Bone marrow (tissue), 2 donors: ENCODE measurements around the gene CCNG2.
A peak's percentile ranks its signal among the peaks of the same experiment; 100 is the strongest.

Experiments used
- DNase-seq, 2 donors: peaks; one replicate each; lab custom pipeline; 2025; lab: John Stamatoyannopoulos, UW

CCNG2 gene

DNA sequence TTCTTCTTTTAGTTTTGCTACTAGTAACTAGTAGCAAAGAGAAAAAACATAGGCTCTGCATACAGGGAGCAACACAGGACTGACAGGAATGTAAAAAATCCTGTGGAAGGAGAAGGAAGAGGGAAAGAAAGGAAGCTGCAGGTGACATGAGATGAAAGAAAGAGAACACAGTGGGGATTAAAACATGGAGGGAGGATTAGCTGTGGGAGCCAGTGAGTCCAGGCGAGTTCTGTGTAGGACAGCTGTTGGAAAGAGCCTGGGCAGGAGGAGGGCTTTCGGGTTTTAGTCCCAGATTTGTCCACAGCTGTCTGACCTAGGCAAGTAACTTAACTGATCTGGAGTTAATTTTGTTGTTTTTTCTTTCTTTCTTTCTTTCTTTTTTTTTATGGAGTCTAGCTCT, 21.6 kb downstream of the CCNG2 start:
- DNase-seq: no peak

DNA sequence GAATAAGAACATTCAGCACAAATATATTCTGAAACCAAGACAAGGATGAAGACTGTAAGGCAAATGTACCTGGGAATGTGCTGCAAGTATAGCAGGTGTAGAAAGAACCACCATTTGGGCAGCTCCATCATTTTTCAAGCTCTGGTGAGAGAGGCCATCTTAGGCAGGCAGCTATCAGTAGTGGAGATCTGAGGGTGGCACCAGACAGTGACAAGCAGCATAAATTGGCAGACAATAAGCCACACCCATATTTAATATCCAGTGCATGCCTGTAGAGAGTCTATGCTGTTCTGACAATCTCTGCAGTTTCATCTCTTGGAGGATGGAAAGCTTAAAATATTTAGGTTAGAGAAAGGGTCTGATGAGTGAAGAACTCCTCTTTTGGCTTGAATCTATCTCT, 22.5 kb downstream of the CCNG2 start:
- DNase-seq: no peak

DNA sequence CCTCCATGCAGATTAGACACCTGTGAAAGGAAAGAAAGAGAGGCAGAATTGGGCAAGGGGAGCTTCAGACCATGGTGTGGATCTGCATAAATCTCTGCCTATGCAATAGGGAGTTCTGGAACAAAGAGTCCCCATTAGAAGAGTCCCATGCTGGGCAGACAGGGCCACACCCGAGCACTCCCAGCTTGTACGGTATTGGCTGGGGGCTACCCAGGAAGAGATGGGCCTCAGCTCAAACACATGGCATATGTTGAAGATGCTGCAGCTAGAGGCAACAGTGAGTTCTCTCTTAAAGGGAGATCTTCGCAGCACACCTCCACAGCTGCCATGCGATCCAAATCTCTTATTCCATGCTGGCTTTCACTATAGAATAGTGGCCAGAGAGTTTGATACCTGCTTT, 24.7 kb downstream of the CCNG2 start:
- DNase-seq: no peak

DNA sequence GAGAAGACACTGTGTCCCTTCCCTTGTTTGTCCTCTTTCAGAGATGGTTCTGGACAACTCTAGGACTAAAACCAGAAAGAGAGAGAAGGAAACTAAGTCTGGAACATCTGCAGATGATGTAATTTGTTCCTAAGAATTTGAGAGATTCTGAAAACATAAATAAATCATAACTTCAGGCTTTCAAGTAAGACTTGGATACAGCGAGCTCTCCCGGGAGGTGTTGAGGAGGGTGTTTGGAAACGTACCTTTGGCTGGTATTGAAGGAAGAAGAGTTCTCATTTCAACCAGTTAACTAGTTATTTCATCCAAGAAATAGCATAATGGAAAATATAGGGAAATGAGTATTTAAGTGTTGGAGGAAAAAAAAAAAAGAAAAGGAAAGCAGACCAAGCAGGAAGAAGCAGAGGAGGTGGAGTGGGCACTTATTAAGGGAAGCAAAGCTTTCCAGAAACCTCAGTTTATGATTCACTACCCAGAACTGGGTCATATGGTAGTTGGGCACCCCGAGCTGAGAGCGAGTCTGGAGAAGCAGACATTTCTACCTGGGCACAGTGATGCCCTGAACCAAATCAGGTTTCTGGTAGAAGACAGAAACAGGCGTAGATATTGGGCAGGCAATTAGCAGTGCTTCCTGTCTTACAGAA, 26.9 kb downstream of the CCNG2 start:
- no peak for DNase-seq

DNA sequence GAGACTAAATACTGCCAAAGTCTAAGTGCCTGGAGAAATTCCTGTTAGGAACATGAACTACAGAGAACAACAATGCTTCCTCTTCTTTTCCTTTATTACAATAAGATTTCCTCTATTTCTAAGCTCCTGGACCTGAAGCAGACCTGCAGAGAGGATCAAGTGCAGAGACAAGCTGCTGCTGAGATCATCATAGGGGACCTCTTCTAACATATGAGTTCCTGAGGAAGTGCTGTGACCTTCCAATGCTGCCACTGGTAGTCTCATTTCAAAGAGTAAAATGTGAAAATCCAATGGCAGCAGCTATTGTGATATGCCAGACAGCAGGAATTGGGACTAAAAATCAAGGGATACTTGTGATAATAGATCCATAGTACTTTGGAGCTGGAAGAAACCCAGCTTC, 28.0 kb downstream of the CCNG2 start:
- DNase-seq: no peak

DNA sequence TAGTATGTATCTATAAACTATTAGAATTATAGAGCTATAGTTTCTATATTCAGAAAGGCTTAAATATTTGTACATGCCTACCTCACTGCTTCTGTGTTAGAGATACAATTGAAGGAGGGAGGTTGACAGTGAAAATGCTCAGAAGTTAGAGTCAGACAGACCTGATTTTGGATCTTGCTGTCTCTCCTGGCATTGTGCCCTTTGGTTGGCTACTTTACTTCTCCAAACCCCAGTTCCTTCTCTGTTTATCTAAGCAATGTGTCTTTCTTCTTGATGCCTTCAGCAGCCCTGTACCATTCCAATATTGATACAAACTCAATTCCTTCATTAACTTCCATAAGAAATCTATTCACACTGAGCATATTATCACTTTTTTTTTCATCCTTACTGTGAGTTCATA, 28.7 kb downstream of the CCNG2 start:
- no peak for DNase-seq

DNA sequence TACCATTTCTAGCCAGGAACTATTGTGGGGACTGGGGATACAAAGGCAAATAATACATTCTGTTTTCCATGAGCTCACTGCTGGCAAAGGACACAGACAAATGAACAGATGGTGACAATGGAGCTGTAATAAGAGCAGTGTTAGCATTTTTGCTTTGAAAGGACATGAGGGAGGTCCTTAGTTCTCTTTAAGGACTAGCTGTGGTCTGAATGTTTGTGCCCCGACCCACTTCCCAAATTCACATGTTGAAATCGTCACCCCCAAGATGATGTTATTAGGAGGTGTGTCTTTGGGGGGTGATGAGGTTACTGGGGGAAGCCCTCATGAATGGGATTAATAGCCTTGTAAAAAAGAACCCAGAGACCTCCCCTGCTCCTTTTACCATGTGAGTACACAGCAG, 30.3 kb downstream of the CCNG2 start:
- no peak for DNase-seq

DNA sequence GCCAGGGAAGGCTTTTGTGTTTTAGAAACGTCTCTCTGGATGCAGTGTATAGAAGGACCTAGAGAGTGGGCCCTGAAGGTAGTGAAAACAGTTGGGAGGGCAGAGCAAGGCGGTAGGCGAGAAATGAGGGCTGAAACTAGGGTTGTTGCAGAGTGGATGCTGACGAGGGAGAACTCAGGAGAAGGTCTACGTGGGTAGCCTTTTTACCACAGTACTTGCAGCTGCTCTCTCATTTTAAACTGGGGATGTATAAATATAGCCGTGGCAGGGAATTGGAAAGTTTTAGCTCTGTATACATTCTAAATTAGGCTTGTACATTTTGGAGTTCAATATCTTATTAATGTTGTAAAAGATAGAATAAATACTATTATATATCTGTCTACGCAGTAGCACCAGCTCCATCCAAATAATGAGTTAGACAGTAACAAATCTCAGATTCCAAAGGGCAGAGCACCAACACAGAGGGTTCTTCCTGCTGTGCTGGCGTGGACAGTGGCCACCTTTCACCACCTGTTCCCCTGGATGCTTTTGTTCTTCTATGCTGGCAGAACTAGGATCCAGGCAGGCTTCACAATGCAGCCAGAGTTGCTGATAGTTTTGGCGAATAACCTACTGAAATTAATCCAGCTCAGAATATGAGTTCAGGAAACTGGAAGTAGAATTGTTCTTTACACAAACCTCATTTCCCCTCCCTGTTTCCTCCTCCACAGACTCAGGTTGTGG, 31.7 kb downstream of the CCNG2 start:
- no peak for DNase-seq

DNA sequence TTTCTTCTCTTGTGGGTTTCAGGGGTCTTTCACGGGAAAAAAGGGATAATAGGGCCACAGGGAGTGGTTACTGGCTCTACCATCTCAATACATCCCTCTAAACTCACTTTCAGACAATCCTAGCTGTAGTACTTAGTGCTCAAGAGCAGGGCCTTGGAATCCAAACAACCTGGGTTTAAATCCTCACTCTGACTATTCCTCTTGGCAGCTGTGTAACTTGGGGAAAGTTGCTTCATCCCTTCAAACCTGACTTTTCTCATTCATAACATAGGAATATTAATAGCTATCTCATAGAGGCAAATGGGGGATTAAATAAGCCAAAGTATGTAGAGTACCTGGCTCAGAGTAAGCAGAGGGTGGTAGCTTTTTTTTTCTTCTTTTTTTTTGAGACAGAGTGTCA, 32.4 kb downstream of the CCNG2 start:
- DNase-seq: no peak

DNA sequence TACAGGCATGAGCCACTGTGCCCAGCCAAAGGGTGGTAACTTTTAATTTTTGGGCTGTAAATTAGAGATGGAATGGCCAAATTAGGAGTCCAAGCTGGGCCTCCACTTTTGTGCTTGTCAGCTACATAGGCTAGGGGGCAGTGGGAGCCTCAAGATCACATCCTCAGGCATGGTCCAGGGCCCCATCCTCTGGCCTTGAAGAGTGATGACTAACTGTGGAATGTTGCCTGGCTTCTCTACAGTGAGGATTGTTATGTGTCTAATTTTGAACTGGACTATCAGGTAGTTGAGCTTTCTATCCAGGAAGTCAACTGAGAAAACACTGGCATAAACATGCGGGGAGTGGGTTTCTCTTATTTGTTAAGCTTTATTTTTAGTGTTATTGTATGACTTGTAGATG, 33.0 kb downstream of the CCNG2 start:
- no peak for DNase-seq

DNA sequence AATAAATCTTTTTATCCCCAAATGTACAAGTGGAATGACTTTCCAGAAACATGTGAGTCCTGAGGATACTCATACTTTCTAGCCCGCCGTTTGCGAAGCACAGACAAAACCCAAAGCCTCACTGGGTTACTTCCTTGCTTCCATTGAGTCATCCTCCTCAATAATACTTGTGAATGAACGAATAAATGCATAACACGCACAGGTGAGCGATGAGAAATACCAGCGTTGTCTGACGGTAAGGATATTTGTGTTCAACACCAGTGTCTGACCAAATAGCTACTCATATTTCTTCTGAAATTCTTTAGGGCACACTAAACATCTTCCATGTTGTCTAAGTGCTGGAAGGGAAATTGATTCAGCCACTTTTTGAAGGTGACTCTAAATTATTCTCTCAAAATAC, 36.0 kb downstream of the CCNG2 start:
- no peak for DNase-seq

DNA sequence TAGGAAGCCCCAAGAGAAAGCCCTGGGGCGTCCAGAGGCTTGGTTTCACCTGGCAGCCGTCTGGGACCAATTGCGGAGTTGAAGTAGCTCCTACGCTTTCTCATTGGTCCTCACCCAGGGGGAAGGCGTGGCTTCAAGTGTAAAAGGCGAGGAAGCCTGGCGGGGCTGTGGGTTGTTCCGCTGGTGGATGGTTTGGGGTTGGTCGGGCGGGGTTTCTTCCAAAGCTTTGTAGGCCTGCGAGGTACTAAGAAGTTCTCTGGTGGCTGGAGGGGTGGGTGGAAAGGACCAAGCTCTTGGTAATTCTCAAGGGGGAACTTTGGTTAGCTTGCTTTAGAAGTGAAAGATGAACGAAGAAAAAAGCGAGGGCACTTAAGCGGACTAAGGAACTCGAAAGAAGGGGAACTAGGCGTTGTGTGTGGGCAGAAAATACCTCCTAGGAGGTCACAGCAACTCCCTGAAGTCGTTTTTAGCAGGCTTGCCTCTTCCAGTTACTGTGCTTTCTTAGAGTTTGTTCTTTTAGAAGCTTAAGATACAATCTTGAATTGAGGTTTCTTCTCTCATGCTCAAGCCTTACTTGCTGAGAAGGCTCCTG, 36.6 kb downstream of the CCNG2 start:
- peak; percentile 39 to 71 for DNase-seq

DNA sequence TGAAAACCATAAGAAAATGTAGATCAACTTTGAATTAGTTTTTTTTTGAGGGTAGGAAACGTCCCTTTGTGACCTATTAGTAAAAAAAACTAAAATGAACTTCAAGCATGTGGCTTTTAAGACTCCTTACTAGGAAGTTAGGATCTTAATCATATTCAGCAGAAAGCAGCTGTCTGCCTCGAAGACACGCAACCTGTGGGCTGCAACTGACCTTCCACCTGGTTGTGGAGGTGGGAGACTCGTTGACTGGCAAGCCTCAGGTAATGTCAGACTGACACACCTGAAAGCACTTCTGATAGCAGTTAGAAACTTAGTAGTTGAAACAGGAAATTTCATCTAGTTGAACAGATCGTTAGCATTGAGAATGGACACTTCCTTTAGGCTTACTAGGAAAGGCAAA, 37.4 kb downstream of the CCNG2 start:
- DNase-seq: no peak

DNA sequence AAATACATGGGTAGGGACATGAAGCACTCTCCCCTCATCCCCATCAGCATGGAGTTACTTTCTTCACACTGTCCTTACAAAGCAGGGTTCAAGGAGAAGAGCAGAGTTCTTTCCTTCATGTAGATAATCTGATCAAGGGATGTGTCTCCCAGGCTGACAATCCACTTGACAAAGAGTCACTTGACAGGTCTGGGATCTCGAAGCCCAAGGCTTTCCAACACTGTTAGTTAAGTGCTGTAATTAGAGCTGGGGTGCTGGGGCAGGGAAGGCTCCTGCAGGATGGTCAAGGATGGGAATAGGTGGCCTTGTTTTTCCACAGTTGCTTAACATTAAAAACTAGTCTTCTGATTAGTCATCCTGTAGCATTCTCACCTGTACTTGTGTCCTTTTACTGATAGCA, 38.0 kb downstream of the CCNG2 start:
- DNase-seq: no peak

DNA sequence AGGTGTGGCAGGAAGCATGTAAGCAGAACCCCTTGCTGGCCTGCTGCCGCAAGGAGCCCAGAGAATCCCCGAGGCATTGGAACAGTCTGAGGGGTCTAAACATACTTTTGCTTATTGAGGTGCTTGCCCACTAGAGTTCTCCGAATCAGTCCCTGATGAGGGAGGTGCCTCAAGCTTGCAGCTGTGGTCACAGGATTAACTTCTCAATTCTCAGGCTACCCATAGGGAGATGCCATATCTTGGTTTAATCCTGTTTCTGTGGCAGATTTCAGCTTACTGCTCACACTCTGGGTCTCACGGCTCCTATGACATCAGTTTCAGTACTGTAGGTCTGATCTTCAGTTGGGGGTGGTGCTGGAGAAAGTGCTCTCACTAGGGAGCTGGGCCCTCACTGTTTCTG, 39.9 kb downstream of the CCNG2 start:
- DNase-seq: no peak

DNA sequence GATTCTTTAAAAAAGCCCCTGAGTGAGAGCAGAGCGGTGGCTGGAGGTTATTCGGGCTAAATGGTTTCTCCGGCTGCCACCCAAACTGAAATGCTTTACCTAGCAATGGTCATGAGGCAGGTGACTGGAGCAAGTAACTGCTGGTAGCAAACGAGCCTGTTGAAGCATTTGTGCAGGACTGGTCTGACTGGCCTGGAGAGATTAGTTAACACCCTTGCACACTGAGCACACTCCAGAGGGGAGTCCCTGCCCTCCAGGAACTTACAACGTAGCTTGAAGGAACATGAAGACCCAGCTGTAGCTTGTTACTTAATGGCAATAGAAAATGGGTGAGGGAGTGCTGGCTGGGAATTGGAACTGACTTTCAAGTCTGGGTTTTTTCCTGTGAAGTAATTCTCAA, 40.4 kb downstream of the CCNG2 start:
- DNase-seq: no peak

DNA sequence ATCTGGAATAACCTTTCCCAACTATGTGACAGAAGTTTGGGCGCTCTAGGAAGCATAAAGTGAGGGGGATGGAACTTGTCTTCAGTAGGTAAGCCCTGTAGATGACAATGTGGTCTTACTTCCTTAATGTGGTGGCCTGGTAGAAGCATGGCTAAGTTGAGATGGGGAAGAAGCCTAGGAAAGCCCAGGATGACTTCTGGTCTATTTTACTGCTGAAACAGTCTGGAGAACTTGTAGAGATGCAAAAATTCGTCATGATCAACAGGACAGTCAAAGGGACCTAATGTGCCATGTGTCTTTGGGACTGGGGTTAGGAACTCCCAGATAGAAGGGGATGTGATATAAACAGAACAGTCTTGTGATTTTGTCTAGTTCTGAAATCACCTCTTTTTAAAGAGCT, 40.8 kb downstream of the CCNG2 start:
- DNase-seq: no peak

DNA sequence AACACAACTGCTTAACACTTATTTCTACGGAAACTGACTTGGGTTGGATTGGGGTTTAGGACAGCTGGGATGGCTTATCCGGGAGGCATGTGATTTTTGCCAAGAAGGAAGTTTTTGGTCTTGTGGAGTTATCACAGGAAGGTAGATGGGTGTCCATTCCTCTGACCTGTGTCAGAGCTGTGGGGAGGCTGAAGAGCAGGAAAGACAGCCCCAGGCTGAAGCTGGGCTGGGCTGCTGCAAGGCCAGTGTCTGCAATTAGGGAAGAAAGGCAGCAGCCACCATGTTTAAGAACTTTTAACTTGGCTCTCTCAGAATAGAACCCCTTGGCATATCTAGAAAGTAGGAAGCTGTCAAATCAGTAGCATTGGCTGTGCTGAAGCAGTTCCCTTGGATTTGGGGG, 42.3 kb downstream of the CCNG2 start:
- no peak for DNase-seq

DNA sequence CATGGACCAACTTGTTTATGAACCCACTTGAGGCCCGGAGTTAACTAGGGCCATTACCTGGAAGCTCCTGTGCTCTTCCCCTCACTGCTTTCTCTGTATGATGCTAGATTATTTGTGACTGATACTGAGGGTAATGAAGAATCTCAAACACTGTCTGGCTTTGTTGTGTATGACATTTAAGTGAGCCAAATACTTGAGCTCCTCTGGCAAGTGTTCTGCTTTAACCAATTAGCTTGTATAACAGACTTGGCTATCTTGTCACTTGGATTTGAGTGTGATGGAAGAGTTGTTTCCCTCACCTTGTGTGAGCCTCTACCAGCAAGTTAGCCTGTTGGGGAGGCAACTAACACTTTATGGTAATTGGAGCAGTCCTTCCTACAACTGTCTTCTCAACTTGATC, 42.7 kb downstream of the CCNG2 start:
- no peak for DNase-seq

DNA sequence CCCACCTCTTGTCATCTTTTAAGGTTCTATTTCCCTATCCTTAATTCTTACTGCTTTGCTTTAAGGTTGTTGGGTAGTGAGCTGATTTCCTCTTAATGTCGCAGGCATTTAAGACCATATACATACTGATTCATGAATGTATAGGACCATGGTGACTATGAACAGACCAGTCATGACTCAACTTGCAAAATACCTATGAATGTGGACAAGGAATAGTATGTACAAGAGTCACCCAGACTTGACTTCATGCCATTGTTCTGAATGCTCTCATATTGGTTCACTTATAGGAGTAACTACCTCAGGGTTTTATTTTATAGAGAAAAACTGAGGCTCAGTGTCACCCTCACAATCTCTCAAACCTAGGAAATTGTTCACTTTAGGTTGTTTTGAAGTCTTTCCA, 44.3 kb downstream of the CCNG2 start:
- DNase-seq: no peak

DNA sequence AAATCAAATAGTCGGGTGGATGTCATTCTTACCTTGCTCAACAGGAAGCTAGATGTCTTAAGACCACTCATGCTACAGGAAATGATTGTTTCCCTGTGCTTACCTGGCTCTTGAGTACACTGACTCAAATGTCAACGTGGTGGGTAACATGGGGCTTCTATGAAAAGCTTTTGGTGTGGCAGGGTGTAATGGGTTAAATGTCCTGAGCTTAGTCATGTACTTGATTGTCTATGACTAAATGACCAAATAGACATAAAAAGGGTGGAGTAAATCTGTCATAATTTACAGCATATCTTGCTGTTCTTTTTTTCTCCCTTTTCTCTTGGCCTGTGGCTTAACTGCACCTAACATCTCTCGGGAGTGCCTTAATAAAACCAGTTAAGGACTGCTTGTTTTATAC, 44.9 kb downstream of the CCNG2 start:
- no peak for DNase-seq

DNA sequence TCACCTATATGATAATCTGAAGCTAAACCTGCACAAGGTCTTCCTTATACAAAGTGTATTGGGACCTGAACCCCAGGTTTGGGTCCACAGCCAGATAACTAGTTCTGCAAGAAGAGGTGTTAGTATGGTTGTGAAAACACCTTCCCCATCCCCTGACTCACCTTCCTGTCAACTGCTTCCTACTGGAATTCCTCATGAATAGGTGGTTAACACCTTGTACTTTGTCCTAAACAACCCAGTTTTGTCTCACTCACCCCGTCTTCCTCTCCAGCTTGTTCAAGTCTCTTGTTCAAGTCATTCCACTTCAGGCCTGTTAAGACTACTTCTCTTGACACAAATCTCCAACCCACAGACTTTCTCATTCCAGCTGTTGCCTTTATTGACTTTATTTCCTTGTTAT, 45.5 kb downstream of the CCNG2 start:
- DNase-seq: no peak

DNA sequence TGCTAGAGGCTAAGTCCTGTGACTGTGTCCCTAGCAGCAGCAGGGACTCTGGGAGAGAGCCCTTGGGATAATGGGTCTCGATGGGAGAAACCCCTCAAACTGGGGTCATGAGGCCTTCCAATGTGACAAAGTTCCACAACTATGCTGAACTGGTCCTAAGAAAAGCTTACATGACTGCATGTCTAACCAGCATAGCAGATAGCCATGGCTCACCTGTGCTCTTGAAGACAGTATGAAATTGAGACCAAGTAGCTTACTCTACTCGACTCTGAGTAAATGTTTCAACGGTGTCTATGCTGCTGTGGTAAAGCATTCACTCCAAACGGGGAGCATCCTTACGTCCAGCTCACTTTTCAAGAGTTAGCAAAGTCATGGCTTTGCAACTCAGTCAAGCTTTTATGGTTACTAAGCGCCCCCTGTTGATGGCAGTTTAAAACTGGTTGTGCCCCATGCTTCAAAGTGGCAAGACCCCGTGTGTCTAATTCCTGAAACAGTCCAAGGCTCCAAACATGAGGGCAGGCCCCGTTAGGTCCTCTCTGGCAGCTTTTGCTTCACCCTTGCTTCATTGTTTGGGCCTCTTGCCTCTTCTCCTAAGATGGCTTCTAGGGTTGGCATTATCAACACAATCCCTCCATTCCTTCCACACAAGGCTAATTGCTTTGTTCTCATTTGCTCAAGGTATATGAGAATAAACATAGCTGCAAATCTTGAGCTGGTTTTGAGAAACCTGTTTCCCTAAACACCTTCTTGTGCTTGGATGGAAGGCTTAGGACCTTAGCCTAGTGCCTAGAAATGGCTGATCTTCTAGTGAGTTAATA, 46.6 kb downstream of the CCNG2 start:
- peak; percentile 31 to 54 for DNase-seq
